ENCODE results near the gene EPS15.

- TF ChIP-seq CTCF (optimal IDR thresholded peaks at IDR 0.05 in 1 of 3, IDR thresholded peaks at IDR 0.05 in 1 of 3, conservative IDR thresholded peaks at IDR 0.05 in 1 of 3; ENCODE audit: extremely low read depth in 1 of 3, insufficient read depth in 2 of 3, low read length in 3 of 3) (no peak), EZH2 (IDR thresholded peaks at IDR 0.05; ENCODE audit: low read length) (no peak)
These were observed 76.5 kb downstream of the EPS15 start for GRCh38 chr1:51442616-51443015.

All from keratinocyte (primary cell).